Endothelial cell of umbilical vein (primary cell): ENCODE data around the gene RGS9BP.

ENCODE experiments used
- POLR2A ChIP-seq: IDR thresholded peaks from 2 replicates; pipeline ENCODE4 v1.6.1; 2012; ENCODE audit warnings: low read depth, mild to moderate bottlenecking, control low read depth, low read length
- TF ChIP-seq, protein P1 (sequence below), 2 donors: IDR thresholded peaks; 1 replicate in 1 of 2; 2 replicates in 1 of 2; pipeline ENCODE4 v1.5.1; 2011; ENCODE audit warnings: low read length in 2 of 2, mild to moderate bottlenecking in 2 of 2, moderate library complexity in 2 of 2, control low read depth in 1 of 2, inconsistent platforms in 1 of 2, low read depth in 1 of 2; ENCODE audit not compliant: insufficient read depth in 1 of 2; ENCODE audit errors: extremely low read depth in 1 of 2

DNA sequence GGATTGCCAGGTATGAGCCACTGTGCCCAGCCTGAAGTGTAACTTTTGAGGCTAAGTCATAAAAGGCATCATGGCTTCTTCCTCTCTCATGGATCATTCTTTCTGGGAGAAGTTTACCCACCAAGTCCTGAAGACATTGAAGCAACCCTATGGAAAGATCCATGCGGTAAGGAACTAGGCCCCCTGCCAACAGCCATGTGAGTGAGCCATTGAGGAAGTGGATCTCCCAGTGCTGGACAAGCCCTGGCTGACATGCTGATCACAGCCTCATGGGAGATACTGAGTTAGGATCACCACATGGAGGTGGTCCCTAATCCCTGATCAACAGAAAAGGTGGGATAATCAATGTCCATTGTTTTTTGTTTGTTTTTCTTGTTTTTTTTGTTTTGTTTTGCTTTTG, 12.7 kb downstream of the RGS9BP start:
- no peak for TF ChIP-seq POLR2A
- TF ChIP-seq, protein P1, sequence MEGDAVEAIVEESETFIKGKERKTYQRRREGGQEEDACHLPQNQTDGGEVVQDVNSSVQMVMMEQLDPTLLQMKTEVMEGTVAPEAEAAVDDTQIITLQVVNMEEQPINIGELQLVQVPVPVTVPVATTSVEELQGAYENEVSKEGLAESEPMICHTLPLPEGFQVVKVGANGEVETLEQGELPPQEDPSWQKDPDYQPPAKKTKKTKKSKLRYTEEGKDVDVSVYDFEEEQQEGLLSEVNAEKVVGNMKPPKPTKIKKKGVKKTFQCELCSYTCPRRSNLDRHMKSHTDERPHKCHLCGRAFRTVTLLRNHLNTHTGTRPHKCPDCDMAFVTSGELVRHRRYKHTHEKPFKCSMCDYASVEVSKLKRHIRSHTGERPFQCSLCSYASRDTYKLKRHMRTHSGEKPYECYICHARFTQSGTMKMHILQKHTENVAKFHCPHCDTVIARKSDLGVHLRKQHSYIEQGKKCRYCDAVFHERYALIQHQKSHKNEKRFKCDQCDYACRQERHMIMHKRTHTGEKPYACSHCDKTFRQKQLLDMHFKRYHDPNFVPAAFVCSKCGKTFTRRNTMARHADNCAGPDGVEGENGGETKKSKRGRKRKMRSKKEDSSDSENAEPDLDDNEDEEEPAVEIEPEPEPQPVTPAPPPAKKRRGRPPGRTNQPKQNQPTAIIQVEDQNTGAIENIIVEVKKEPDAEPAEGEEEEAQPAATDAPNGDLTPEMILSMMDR (IDR thresholded peaks at IDR 0.05; ENCODE audit: extremely low read depth in 1 of 2, insufficient read depth in 1 of 2, low read depth in 1 of 2, low read length in 2 of 2) = no peak
